Measurements from ENCODE around the gene CHKA.

CHKA gene

GRCh38 chr11:68121067-68121899 lies at the start of gene CHKA:
CHKA (minus strand) TSS chr11:68121388; CDS start chr11:68121177, 211 bp downstream.
- peak; percentile 52 to 82 for DNase-seq

GRCh38 chr11:68169442-68169841 lies 48.3 kb upstream of the CHKA start:
- DNase-seq, result no peak

GRCh38 chr11:68168694-68169093 lies 47.5 kb upstream of the CHKA start:
- no peak for DNase-seq

DNA sequence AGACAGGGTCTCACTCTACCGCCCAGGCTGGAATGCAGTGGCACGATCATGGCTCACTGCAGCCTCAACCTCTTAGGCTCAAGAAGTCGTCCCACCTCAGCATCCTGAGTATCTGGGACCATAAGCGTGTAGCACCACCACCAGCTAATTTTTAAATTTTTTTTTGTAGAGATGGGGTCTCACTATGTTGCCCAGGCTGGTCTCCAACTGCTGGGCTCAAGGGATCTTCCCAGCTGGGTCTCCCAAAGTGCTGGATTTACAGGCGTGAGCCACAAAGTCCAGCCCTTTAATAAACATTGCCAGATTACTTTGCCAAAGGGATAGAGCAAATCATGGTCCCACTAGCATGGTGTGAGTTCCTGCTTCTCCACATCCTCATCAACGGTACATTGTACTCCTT lies 46.3 kb upstream of the CHKA start:
- DNase-seq, result no peak

DNA sequence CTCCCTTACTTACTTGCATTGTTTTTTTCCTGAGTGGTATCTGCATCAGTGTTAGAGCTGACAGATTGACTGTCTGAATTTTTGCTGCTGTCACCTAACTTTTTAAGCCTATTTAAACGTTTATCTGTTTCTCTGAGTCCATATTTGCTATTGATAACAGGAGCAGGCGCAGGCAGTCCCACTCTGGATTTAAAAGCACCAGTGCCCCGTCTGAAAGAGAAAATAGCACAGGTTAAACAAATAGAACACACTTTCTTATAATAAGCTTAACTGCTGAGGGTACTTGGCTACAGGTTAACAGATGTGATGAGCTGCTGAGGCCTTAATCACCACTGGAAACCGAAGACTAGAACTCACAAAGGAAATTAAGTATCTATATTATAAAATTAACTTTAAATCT lies 45.8 kb upstream of the CHKA start:
- no peak for DNase-seq

GRCh38 chr11:68165601-68166000 lies 44.4 kb upstream of the CHKA start:
- no peak for DNase-seq

DNA sequence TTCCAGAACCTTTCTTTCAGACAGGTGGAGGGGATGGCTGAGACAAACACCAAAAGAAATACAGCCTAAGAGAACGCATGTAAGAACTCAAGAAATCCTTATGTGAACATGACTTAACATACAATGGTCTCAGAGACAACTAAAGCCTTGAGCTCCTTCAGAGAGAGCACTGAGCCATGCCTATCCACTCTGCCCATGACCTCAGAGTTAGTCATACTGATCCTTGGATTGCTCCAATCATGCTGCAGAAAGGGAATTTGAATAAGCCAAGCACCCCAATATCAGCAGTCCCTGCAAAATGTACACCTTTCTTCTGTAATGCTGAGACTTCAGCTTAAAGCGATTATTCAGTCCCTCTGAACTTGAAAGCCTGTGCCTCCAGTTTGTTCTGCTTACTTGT lies 43.2 kb upstream of the CHKA start:
- no peak for DNase-seq

GRCh38 chr11:68163691-68164090 lies 42.5 kb upstream of the CHKA start:
- no peak for DNase-seq

DNA sequence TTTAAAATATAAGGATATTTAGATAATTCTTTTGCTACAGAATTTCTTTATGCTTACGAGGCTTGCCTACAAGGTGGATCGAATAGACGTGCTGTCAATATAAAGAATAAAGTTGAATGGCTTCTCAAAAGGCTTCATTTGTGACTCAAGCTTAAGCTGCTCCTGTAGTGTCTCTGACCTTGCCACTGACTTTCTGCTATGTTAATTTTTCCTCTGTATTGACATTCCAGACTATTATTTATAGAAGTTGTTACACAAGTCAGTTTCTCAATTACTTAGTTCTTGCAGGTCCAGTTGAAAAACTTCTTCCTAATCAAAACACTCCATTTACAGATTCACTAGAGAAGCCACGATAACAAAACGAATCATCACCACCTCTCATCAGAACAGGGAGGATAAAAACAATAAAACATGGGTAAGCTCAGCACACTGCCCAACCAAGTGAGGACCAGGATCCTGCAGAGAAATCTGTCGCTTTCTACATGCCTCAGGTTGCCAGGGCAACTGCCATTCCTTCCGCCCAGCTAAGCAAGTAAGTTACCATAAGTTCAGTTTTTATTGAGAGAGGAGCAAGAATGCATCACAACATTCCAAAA lies 39.0 kb upstream of the CHKA start:
- no peak for DNase-seq

GRCh38 chr11:68159665-68160064 lies 38.5 kb upstream of the CHKA start:
- no peak for DNase-seq

GRCh38 chr11:68159161-68159560 lies 38.0 kb upstream of the CHKA start:
- no peak for DNase-seq

GRCh38 chr11:68158580-68158979 lies 37.4 kb upstream of the CHKA start:
- no peak for DNase-seq

GRCh38 chr11:68153742-68154141 lies 32.6 kb upstream of the CHKA start:
- DNase-seq, result no peak

DNA sequence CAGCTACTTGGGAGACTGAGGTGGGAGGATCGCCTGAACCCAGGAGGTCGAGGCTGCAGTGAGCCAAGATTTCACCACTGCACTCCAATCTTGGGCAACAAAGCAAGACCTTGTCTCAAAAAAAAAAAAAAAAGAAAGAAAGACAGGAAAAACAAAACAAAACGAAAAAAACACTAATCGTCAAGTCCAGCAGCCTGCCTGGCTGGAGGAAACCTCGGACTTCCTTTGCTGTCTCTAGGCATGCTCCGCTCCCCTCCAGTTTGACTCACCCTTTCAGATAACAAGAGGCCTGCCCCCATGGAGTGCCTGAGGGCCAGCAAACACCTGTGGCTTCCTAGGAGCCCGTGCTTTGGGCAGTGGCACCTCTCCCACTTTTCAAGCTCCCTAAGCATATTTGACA lies 28.8 kb upstream of the CHKA start:
- DNase-seq, result no peak

DNA sequence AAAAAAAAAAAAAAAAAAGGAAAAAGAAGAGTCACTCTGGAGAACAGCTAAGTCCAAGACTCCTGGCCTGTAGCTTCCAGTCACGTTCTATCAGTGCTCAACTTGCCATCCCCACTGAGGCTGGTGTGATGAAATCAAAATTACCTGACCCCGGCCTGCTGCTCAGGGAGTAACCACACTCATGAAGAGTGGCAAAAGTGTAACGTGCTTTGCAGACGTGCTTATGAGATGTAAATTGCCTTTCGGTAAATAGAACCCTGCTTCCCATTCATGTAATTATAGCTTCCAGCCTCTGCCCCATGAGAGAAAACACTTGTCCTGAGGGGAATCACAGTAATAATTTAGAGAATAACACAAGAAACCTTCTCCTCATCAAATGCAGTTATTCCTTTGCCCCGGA lies 28.2 kb upstream of the CHKA start:
- no peak for DNase-seq

DNA sequence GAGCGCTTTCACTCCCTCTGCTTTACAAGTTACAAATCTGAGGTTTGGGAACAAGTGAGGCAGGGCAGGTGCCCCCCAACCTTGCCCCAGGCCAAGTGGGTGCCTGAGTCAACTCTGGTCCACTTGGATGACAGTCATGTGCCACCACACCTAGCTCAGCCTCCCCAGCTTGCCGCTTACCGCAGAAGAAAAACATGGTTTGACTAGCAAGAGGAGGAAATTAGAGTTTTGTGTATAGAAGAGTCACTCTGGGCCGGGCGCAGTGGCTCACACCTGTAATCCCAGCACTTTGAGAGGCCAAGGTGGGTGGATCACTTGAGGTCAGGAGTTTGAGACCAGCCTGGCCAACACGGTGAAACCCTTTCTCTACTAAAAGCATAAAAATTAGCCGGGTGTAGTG lies 27.7 kb upstream of the CHKA start:
- no peak for DNase-seq

DNA sequence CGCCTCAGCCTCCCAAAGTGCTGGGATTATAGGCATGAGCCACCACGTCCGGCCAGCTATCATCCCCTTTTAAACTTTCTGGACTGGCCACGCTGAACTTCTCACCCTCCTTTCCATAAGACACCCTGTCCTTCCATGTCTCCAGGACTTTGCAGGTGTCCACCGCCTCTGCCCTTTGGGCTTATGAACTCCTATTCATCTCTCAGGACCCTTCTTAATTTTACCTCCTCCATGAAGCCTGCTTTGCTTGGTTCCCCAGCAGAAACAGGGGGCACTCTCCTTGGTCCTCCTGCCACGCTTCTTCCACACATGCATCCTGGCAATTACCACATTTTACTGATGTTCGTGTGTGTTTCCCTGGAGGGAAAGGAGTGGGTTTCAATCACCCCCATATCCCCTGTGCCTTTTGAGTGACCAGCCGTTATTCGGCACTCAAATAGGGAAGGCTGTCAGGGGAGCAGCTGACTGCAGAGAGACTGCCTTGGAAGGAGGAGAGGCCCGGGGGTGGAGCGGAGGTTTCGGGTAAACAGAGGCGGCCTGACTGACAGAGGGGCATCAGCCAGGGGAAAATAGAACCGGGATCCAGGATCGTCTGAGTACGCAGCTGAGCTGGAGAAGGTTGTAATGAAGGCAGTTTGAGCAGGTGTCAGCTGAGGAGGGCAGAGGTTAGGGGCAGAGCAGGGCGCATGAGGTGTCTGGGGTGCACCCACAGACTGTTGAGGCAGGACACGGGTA lies 27.1 kb upstream of the CHKA start:
- DNase-seq, result no peak

DNA sequence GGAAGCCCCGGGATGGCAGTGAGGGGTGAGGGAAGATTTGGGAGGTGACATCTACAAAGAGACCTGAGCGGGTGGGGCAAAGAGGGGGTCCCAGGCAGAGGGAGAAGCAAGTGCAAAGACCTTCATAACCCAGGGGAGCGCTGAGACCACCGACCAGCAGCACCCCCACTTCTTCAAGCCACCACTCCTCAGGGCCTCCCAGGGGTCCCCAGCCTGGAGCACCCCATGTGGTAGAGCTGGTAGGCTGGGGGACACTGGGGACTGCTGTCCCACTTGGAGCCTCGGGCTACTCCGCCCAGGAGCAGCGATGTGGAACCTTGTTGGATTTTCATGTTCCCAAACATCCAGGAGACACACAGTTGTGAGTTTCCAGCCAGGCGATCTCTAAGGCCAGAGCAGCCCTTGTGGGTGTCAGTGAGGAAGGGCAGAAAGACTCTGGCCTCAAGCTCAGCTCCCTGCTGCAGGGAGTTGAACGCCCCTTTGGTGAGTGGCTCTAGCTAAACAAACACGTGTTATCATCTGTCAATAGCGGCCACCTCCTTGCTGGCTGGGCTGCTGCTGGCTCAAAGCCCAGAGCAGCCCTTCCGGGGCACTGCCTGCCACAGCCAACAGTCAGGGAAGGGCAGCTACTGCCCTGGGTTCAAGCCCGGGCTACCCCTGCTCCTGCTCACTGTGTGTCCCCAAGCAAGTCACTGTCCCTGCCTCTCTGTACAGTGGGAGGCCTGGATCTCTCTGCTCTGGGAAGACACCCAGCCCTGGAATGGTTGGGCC lies 25.7 kb upstream of the CHKA start:
- DNase-seq, result peak in 1 of 2 experiments; percentile 6

GRCh38 chr11:68146010-68146540 lies 24.9 kb upstream of the CHKA start:
- DNase-seq, result no peak

- no peak for DNase-seq
These were observed 24.1 kb upstream of the CHKA start for GRCh38 chr11:68145120-68145866.

DNA sequence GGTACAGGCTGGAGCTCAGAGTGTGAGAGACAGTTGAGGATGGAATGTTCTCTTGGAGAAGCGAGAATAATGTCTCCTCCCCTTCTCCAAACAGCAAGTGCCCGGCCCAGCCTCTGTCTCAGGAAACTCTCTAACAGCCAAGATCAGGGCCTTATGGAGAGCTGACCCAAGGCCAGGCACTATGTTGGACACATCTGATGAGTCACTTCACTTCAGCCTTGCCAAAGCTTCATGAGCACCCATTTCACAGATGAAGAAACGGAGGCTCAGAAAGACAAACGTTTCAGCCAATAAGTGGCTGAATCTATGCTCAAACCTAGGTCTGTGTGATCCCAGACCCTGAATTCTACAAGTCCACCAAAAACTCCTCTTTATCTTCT lies 22.1 kb upstream of the CHKA start:
- no peak for DNase-seq
